Transverse colon (tissue), 4 donors: ENCODE measurements around the gene AOC3.

Experiments
- POLR2A ChIP-seq: fragments of 450-650 bp; IDR thresholded peaks from one replicate; pipeline ENCODE4 v1.6.1; 2016; ENCODE audit warnings: antibody characterized with exemption, mild to moderate bottlenecking, moderate library complexity
- POLR2AphosphoS5 ChIP-seq, 3 donors: sonication (generic); formaldehyde crosslinking; IDR thresholded peaks; one replicate each; pipeline ENCODE4 v1.6.1; 2016; ENCODE audit warnings: antibody characterized with exemption in 3 of 3
- TF ChIP-seq, protein P1 (sequence below), 5 experiments: fragments of 200-600 bp in 3 of 5; fragments of 450-650 bp in 2 of 5; sonication (generic) in 3 of 5; IDR thresholded peaks; 1 replicate in 2 of 5; 2 replicates in 3 of 5; pipeline ENCODE4 v1.5.1; 2016 to 2017; ENCODE audit warnings: antibody characterized with exemption in 5 of 5, inconsistent platforms in 3 of 5, mild to moderate bottlenecking in 2 of 5, moderate library complexity in 1 of 5

DNA sequence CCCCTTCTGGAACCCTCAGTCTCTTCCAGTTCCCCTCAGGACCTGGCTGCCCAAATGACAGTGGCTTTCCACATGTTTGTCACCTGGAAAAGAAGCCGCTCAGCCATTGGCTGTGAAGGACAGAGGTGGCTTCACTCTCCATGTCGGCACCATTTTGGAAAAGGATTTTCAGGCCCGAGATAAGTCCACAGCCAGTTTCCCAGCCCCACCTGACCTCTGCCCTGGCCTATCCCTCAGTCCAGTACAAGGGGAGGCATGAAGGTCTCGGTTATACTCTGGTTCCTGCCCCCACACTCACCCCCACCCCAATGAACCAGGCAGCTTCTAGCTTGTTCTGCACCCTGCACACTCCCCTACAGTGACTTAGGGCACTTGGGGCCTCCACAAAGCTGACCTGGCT, 15.2 kb downstream of the AOC3 start:
- TF ChIP-seq, protein P1, sequence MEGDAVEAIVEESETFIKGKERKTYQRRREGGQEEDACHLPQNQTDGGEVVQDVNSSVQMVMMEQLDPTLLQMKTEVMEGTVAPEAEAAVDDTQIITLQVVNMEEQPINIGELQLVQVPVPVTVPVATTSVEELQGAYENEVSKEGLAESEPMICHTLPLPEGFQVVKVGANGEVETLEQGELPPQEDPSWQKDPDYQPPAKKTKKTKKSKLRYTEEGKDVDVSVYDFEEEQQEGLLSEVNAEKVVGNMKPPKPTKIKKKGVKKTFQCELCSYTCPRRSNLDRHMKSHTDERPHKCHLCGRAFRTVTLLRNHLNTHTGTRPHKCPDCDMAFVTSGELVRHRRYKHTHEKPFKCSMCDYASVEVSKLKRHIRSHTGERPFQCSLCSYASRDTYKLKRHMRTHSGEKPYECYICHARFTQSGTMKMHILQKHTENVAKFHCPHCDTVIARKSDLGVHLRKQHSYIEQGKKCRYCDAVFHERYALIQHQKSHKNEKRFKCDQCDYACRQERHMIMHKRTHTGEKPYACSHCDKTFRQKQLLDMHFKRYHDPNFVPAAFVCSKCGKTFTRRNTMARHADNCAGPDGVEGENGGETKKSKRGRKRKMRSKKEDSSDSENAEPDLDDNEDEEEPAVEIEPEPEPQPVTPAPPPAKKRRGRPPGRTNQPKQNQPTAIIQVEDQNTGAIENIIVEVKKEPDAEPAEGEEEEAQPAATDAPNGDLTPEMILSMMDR (IDR thresholded peaks at IDR 0.05), result no peak
- no peak for TF ChIP-seq POLR2A
- no peak for TF ChIP-seq POLR2AphosphoS5 (IDR thresholded peaks at IDR 0.05)
